ENCODE data around the gene PIM3.

PIM3 gene

GRCh38 chr22:49951678-49951985, 8.9 kb upstream of the PIM3 start:
- no peaks in the 10 kb centered on the region for H3K79me1 ChIP-seq (replicated peaks; ENCODE audit: low read length, poor library complexity, severe bottlenecking)
- no peaks in the 10 kb centered on the region for H3K27me3 ChIP-seq (ENCODE audit: control insufficient read depth in 1 of 2, insufficient read depth in 1 of 2, low read length in 2 of 2)
- no peak overlapping the region for H3K4me2 ChIP-seq (ENCODE audit: low read length, poor library complexity, severe bottlenecking)
- H4K91ac ChIP-seq (ENCODE audit: low read length) = peak overlapping the region; percentile 97
- H3K4me3 ChIP-seq (ENCODE audit: insufficient read depth in 1 of 2, low read depth in 1 of 2, low read length in 2 of 2) = no peak overlapping the region
- H3K4ac ChIP-seq (ENCODE audit: low read depth in 1 of 2, low read length in 2 of 2) = peak overlapping the region; percentile 27 to 83
- H3K4me1 ChIP-seq (ENCODE audit: control insufficient read depth, insufficient read depth, low read depth, low read length) = peaks cover 55% of the 10 kb centered on the region
- peak overlapping the region; percentile 40 to 58 for H3K18ac ChIP-seq (ENCODE audit: low read depth in 1 of 2, low read length in 2 of 2)
- no peak for DNase-seq
- peak overlapping the region; percentile 95 for H2AK5ac ChIP-seq (ENCODE audit: low read length, severe bottlenecking)
- H3K9me3 ChIP-seq (ENCODE audit: control insufficient read depth, low read length) = no peaks in the 10 kb centered on the region
- H3K36me3 ChIP-seq (ENCODE audit: control insufficient read depth in 1 of 2, insufficient read depth in 2 of 2, low read depth in 1 of 2, low read length in 2 of 2) = no peaks in the 10 kb centered on the region
- no peak overlapping the region for H3K14ac ChIP-seq (ENCODE audit: low read length in 2 of 2)
- H2BK120ac ChIP-seq (ENCODE audit: low read depth, low read length) = peak overlapping the region; percentile 74
- H3K27ac ChIP-seq (ENCODE audit: low read length, poor library complexity, severe bottlenecking) = peak overlapping the region; percentile 90
- H4K8ac ChIP-seq (ENCODE audit: low read length) = peak overlapping the region; percentile 30
- 77% methylated on average over 4 of the region's 4 CpGs for WGBS
- H2BK15ac ChIP-seq (ENCODE audit: low read depth, poor library complexity, severe bottlenecking) = peak overlapping the region; percentile 93
- no peak overlapping the region for H2AFZ ChIP-seq (ENCODE audit: low read depth, low read length)
- H3K23ac ChIP-seq (ENCODE audit: low read length in 2 of 2) = no peak overlapping the region
- H3K9ac ChIP-seq (ENCODE audit: low read length) = no peak overlapping the region
- peak overlapping the region; percentile 79 for H2BK5ac ChIP-seq (ENCODE audit: low read depth, low read length, poor library complexity, severe bottlenecking)
- peak overlapping the region; percentile 55 to 76 for H2BK12ac ChIP-seq (ENCODE audit: low read length in 2 of 2)

GRCh38 chr22:49951986-49952896, 8.3 kb upstream of the PIM3 start:
- Histone ChIP-seq H2BK5ac (ENCODE audit: low read depth, low read length, poor library complexity, severe bottlenecking) (peak overlapping the region; percentile 79), H3K23ac (ENCODE audit: low read length in 2 of 2) (peak overlapping the region in 1 of 2 experiments; percentile 14), H2AFZ (ENCODE audit: low read depth, low read length) (no peak overlapping the region), H3K9me3 (ENCODE audit: control insufficient read depth, low read length) (no peaks in the 10 kb centered on the region), H3K14ac (ENCODE audit: low read length in 2 of 2) (peak overlapping the region in 1 of 2 experiments; percentile 84), H3K9ac (ENCODE audit: low read length) (no peak overlapping the region), H3K36me3 (ENCODE audit: control insufficient read depth in 1 of 2, insufficient read depth in 2 of 2, low read depth in 1 of 2, low read length in 2 of 2) (no peaks in the 10 kb centered on the region), H2BK15ac (ENCODE audit: low read depth, poor library complexity, severe bottlenecking) (peak overlapping the region; percentile 93), H3K4me1 (ENCODE audit: control insufficient read depth, insufficient read depth, low read depth, low read length) (peaks cover 51% of the 10 kb centered on the region), H3K4me3 (ENCODE audit: insufficient read depth in 1 of 2, low read depth in 1 of 2, low read length in 2 of 2) (peak overlapping the region in 1 of 2 experiments; percentile 18), H4K91ac (ENCODE audit: low read length) (peak overlapping the region; percentile 97), H2BK12ac (ENCODE audit: low read length in 2 of 2) (peak overlapping the region; percentile 70 to 76), H3K79me1 (replicated peaks; ENCODE audit: low read length, poor library complexity, severe bottlenecking) (no peaks in the 10 kb centered on the region), H2BK120ac (ENCODE audit: low read depth, low read length) (peak overlapping the region; percentile 74), H2AK5ac (ENCODE audit: low read length, severe bottlenecking) (peak overlapping the region; percentile 98), H4K8ac (ENCODE audit: low read length) (peak overlapping the region; percentile 52), H3K4ac (ENCODE audit: low read depth in 1 of 2, low read length in 2 of 2) (peak overlapping the region; percentile 27 to 83), H3K27me3 (ENCODE audit: control insufficient read depth in 1 of 2, insufficient read depth in 1 of 2, low read length in 2 of 2) (no peaks in the 10 kb centered on the region), H3K27ac (ENCODE audit: low read length, poor library complexity, severe bottlenecking) (peak overlapping the region; percentile 90), H3K18ac (ENCODE audit: low read depth in 1 of 2, low read length in 2 of 2) (peak overlapping the region; percentile 40 to 94), H3K4me2 (ENCODE audit: low read length, poor library complexity, severe bottlenecking) (peak overlapping the region; percentile 26)
- WGBS = 47% methylated on average over 20 of the region's 24 CpGs
- peak; percentile 78 for DNase-seq

DNA sequence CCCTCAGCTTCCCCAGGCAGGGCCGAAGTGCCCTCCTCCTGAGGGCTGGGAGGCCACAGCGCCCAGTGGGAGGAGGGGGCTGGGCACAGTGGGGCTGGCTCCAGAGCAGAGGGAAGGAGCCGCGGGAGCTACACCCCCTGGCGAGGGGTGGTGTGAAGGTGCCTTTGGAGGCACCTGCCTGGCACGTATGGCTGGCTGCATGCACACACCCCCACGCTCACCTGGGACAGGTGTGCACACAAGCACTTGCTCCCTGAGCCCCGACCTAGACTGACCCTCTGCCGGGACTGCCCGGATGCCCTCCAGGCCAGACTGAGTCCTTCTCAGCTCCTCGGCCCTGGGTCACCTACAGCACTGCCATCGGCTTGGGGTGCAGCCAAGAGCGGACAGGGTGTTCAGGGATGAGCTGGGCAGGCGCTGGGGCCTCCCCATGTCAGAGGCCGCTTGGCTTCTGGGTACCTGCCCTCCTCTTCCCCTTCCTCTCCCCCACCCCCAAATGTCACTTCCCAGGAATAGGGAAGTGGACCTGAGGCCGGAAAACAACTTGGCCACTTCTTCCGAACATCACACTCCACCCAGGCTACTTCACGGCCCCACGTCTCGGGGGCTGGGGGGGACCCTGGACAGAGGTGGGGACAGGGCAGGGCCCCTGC, 7.4 kb upstream of the PIM3 start:
- Histone ChIP-seq H2AFZ (ENCODE audit: low read depth, low read length) (no peak overlapping the region), H3K27ac (ENCODE audit: low read length, poor library complexity, severe bottlenecking) (no peak overlapping the region), H3K36me3 (ENCODE audit: control insufficient read depth in 1 of 2, insufficient read depth in 2 of 2, low read depth in 1 of 2, low read length in 2 of 2) (no peaks in the 10 kb centered on the region), H2AK5ac (ENCODE audit: low read length, severe bottlenecking) (peak overlapping the region; percentile 98), H3K4me1 (ENCODE audit: control insufficient read depth, insufficient read depth, low read depth, low read length) (peaks cover 48% of the 10 kb centered on the region), H4K91ac (ENCODE audit: low read length) (peak overlapping the region; percentile 83), H3K4ac (ENCODE audit: low read depth in 1 of 2, low read length in 2 of 2) (peak overlapping the region; percentile 25 to 47), H4K8ac (ENCODE audit: low read length) (peak overlapping the region; percentile 52), H3K14ac (ENCODE audit: low read length in 2 of 2) (peak overlapping the region in 1 of 2 experiments; percentile 76), H3K9ac (ENCODE audit: low read length) (no peak overlapping the region), H2BK120ac (ENCODE audit: low read depth, low read length) (no peak overlapping the region), H3K18ac (ENCODE audit: low read depth in 1 of 2, low read length in 2 of 2) (peak overlapping the region; percentile 14 to 94), H3K23ac (ENCODE audit: low read length in 2 of 2) (no peak overlapping the region), H3K79me1 (replicated peaks; ENCODE audit: low read length, poor library complexity, severe bottlenecking) (no peaks in the 10 kb centered on the region), H2BK12ac (ENCODE audit: low read length in 2 of 2) (peak overlapping the region; percentile 7 to 70), H3K27me3 (ENCODE audit: control insufficient read depth in 1 of 2, insufficient read depth in 1 of 2, low read length in 2 of 2) (no peaks in the 10 kb centered on the region), H3K9me3 (ENCODE audit: control insufficient read depth, low read length) (no peaks in the 10 kb centered on the region), H2BK15ac (ENCODE audit: low read depth, poor library complexity, severe bottlenecking) (peak overlapping the region; percentile 79), H3K4me2 (ENCODE audit: low read length, poor library complexity, severe bottlenecking) (no peak overlapping the region), H3K4me3 (ENCODE audit: insufficient read depth in 1 of 2, low read depth in 1 of 2, low read length in 2 of 2) (no peak overlapping the region), H2BK5ac (ENCODE audit: low read depth, low read length, poor library complexity, severe bottlenecking) (peak overlapping the region; percentile 67)
- DNase-seq = no peak
- 95% methylated on average over 20 of the region's 20 CpGs for WGBS

All from mesenchymal stem cell (in vitro differentiated cells and primary cell).